Body of pancreas (tissue), 4 donors: ENCODE results near the gene TNKS2. TPM values are rescaled to one million over a fixed set of nuclear protein-coding genes. Genes with fewer than 3 reads are reported as not detected.

Experiments used
- ATAC-seq: fragments of 150-250 bp; one replicate; pipeline ENCODE4 v1.9.1; 2016
- DNase-seq, 4 donors: peaks; one replicate each; pipeline ENCODE4 v3.0.0-alpha.2; 2019
- H3K27ac ChIP-seq, 4 donors: fragments of 200-600 bp; sonication (generic); 1 replicate in 3 of 4; 2 replicates in 1 of 4; pipeline versions ENCODE4 v1.5.1 to v1.6.1; 2016 to 2019; ENCODE audit warnings: mild to moderate bottlenecking in 1 of 4, mixed read lengths in 1 of 4, moderate library complexity in 1 of 4
- H3K27me3 ChIP-seq, 2 donors: fragments of 200-600 bp; sonication (generic); one replicate each; pipeline ENCODE4 v1.6.0; 2016; ENCODE audit warnings: mild to moderate bottlenecking in 1 of 2
- H3K36me3 ChIP-seq, 2 donors: fragments of 200-600 bp; sonication (generic); replicated peaks in 1 of 2; 2 replicates each; pipeline ENCODE4 v1.5.1; 2016; ENCODE audit warnings: low read depth in 2 of 2; ENCODE audit not compliant: insufficient read depth in 1 of 2
- H3K4me1 ChIP-seq: fragments of 200-600 bp; sonication (generic); one replicate; pipeline ENCODE4 v1.6.0; 2016
- H3K4me3 ChIP-seq, 2 donors: fragments of 200-600 bp; sonication (generic); 1 replicate in 1 of 2; 2 replicates in 1 of 2; pipeline ENCODE4 v1.5.1; 2016 to 2019
- H3K9me3 ChIP-seq, 3 donors: fragments of 200-600 bp; sonication (generic); 1 replicate in 2 of 3; 2 replicates in 1 of 3; pipeline ENCODE4 v1.5.1; 2016
- POLR2A ChIP-seq, 3 donors: fragments of 450-650 bp; IDR thresholded peaks; one replicate each; pipeline ENCODE4 v1.6.1; 2016; ENCODE audit warnings: antibody characterized with exemption in 3 of 3, mild to moderate bottlenecking in 2 of 3
- WGBS, 2 donors: methylation state at CpG; one replicate each; pipeline ENCODE4 v1.1.5; 2017; 5-methylcytosine and 5-hydroxymethylcytosine counted together
- intact Hi-C: fragments of 100-400 bp; cut with DNase I; formaldehyde crosslinking; loops from one replicate; pipeline ENCODE4 v1.15.1; 2023
- small RNA-seq: library from RNA; depleted of rRNA; stranded (forward); fragments of <200 nt; gene quantifications from one replicate; pipeline ENCODE3, GENCODE V24; 2016
- total RNA-seq, 2 donors: library from RNA; depleted of rRNA; stranded (reverse); fragments of >200 nt; gene quantifications; one replicate each; pipeline ENCODE4 v1.1.0, GENCODE V29; 2016
- TF ChIP-seq, protein P1 (sequence below), 7 experiments: fragments of 450-650 bp in 4 of 7; fragments of 200-600 bp in 3 of 7; sonication (generic) in 3 of 7; IDR thresholded peaks; one replicate each; pipeline ENCODE4 v1.5.1; 2016 to 2019; ENCODE audit warnings: antibody characterized with exemption in 7 of 7

The TNKS2 gene
- total RNA-seq, 2 donors from 2014 or later = 23.4 to 29.6 TPM

DNA sequence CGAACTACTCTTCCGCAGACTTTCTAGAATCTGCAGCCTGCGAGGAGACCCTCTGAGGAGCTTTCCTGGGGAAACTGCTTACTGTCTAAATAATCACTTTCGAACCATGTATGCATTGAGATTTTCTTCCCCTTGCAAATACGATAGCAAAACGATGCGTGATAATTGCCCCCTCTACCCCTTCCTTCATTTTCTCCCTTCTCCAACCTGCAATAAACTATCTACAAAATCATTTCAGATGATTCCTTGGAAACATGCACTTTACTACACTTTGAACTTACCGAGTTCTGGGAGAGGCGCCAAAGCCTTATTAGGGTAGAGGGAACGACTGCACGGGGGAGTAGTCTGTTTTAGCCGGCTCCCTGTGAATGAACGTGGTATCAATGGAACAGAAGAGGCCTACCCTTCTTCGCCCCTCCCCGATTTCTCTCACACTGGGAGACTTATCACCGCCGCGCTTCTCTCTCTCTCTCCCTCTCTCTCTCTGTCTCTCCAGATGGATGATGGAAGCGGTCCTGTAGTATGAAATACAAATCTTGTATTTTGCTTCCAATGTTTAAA, 111.0 kb downstream of the TNKS2 start, which contains the start of gene FGFBP3:
FGFBP3 (minus strand) TSS at position 370 of the 561 bp plus-strand sequence. CDS start 517 bp downstream, outside the sequence.
- DNase-seq = peak; percentile 19 to 33 (median 23)
- WGBS, 2 donors = 0 to 1% methylated on average over 19 of the region's 19 CpGs
- Histone ChIP-seq H3K27ac (peak within 1 kb of the TSS; percentile 9 to 77 (median 53)), H3K36me3 (no peaks in the 10 kb centered on the region), H3K4me3 (peak within 1 kb of the TSS; percentile 69 to 94), H3K9me3 (no peaks in the 10 kb centered on the region), H3K4me1 (peaks cover 17% of the 10 kb centered on the region), H3K27me3 (no peaks in the 10 kb centered on the region)
- intact Hi-C loops = no loop called here
- ATAC-seq = no peak
- TF ChIP-seq, protein P1, sequence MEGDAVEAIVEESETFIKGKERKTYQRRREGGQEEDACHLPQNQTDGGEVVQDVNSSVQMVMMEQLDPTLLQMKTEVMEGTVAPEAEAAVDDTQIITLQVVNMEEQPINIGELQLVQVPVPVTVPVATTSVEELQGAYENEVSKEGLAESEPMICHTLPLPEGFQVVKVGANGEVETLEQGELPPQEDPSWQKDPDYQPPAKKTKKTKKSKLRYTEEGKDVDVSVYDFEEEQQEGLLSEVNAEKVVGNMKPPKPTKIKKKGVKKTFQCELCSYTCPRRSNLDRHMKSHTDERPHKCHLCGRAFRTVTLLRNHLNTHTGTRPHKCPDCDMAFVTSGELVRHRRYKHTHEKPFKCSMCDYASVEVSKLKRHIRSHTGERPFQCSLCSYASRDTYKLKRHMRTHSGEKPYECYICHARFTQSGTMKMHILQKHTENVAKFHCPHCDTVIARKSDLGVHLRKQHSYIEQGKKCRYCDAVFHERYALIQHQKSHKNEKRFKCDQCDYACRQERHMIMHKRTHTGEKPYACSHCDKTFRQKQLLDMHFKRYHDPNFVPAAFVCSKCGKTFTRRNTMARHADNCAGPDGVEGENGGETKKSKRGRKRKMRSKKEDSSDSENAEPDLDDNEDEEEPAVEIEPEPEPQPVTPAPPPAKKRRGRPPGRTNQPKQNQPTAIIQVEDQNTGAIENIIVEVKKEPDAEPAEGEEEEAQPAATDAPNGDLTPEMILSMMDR (IDR thresholded peaks at IDR 0.05) = no peak
- no peak for TF ChIP-seq POLR2A (IDR thresholded peaks at IDR 0.05)

DNA sequence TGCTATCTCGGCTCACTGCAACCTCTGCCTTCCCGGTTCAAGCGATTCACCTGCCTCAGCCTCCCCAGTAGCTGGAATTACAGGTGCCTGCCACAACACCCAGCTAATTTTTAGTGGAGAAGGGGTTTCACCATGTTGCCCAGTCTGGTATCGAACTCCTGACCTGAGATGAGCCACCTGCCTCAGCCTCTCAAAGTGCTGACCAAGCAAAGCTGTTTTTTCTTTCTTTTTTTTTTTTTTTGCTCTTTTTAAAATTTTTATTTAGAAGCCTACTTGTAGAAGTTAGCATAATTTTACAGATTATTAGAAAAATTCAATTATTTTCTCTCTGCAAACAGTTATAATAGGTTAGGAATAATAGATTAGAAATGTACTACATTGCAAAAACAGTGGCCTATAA, 112.2 kb downstream of the TNKS2 start:
- no peaks in the 10 kb centered on the region for H3K36me3 ChIP-seq
- H3K9me3 ChIP-seq = no peaks in the 10 kb centered on the region
- TF ChIP-seq, protein P1 (IDR thresholded peaks at IDR 0.05) = no peak
- TF ChIP-seq POLR2A (IDR thresholded peaks at IDR 0.05) = no peak
- intact Hi-C loops = loop anchor here (5.0 kb wide), 1 partner anchor 148 kb away; no protein-coding TSS in a partner anchor
- no peak for DNase-seq
- 78 to 80% methylated on average over 4 of the region's 4 CpGs for WGBS, 2 donors
- H3K27ac ChIP-seq = no peak overlapping the region
- H3K27me3 ChIP-seq = no peaks in the 10 kb centered on the region
- peaks cover 17% of the 10 kb centered on the region for H3K4me1 ChIP-seq
- H3K4me3 ChIP-seq = no peak overlapping the region
- ATAC-seq = no peak

Small RNA genes lying within 50 kb of the gene (small RNA-seq; reads per million reads assigned to genes)
- gene AL359198.2 = not detected
- gene SRP9P1 = not detected

Other genes starting within 250 kb of the TNKS2 start
- 10 to 100 TPM in 1 of 2 donors, 1 to 10 TPM in 1; 9.6 to 15.6 TPM for gene PPP1R3C, start 165.4 kb upstream of the TNKS2 start, total RNA-seq
- 1 to 10 TPM; 2.3 to 3.4 TPM for gene FGFBP3, start 111.1 kb downstream of the TNKS2 start, total RNA-seq
- gene BTAF1, start 125.3 kb downstream of the TNKS2 start, total RNA-seq = 10 to 100 TPM; 30.0 to 39.7 TPM